NCI-H446 (cell line): ENCODE results near the gene ZNF593OS.

ENCODE experiments used
- DNase-seq, 2 experiments: peaks; one replicate each; lab custom pipeline; 2025; lab: John Stamatoyannopoulos, UW

The ZNF593OS gene

DNA sequence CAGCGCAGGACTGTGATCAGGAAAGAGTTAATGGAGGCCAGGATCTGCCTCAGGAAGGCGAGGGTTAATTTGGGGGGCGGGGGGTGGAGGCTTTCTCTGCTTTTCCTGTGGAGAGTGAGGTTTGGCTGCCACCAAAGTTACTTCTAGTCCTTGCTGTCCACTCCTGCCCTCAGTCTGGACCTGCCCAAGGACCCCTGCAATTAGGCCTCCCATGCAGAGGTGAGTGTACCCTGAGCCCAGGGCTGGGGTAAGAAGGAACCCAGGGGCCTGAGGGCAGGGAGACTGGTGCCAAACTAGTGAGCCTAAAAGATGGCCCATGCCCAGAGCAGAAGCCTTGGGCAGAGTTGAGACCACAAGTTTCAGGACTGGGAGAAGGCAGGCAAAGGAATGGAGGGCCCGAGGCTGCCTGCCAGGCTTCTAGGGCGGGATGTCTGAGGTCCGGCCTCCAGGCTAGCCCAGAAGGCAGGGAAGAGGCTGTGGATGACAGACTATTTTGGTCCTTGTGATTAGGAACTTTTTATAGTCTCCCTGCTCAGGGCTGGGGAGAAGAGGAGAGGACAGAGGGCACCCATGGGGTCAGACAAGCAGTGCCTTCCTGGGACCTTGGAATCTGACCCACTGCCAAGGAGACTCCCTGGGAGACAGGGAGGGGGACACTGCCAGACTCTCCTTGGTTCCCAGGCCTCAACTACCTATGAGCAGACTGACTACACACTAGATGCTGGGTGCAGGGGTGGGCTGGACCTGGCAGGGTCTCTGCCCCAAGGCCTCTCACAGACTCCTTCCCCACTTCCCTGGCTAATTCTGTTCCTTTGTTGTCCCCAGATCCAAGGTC, 12.5 kb downstream of the ZNF593OS start, which contains the start of gene FAM110D:
Gene FAM110D (plus strand): TSS at position 172 of the 835 bp plus-strand sequence. CDS start 2,213 bp downstream, outside the sequence.
- no peak for DNase-seq

GRCh38 chr1:26158271-26158907, 13.2 kb downstream of the ZNF593OS start:
- DNase-seq: no peak

GRCh38 chr1:26156285-26157038, 15.2 kb downstream of the ZNF593OS start:
- DNase-seq: peak; percentile 14 to 57

GRCh38 chr1:26155370-26156284, 16.0 kb downstream of the ZNF593OS start:
- DNase-seq: no peak

DNA sequence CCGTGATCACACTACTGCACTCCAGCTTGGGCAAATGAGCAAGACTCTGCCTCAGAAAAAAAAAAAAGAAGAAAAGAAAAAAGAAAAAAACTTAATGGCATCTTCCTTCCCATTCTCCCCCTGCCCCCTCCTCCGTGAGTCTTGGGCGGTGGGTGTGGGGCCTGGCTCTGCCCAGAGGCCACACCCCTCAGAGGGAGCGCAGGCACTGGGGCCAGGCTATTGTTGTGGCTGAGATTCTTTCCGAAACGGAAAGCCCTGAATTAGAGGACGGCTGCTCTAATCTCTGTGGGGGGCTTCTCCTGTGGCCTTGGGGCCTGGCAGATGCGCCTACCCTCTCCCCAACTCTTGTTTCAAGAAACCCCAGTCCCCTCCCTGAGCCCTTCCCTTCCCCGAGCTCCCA, 16.9 kb downstream of the ZNF593OS start:
- no peak for DNase-seq

GRCh38 chr1:26153966-26154532, 17.6 kb downstream of the ZNF593OS start:
- peak in 1 of 2 experiments; percentile 25 for DNase-seq

DNA sequence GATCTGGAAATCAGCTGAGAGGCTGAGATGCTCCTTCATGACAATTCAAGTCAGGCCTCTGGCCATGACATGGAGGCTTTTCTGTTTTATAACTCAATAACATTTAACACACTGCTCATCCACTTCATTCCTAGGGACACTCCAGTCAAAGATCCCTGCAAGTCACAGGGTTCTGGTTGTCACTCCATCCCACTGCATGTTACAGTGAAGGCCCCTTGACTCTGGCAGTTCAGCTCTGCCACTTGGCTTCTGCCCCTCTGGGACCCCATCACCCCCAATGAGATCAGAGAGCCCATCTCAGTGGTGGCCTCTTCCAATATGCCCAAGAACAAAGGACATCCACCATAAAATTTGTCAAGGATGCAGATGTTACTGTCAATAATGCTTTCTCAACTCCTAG, 22.7 kb downstream of the ZNF593OS start:
- DNase-seq: no peak

DNA sequence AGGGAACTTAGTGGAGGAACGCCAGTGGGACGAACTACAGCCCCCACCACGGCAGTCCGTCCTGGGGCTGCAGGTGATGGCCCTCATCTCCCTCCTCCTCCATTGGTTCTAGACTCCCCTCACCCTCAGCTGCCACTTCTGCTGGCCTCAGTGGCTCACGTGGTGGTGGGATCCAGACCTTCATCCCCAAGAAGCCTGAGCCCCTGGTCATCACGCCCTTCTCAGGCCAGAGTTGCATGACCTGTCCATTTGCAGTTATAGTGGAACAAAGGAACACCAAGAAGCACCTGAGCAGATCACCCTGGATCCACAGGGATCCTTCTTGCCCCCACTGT, 25.7 kb downstream of the ZNF593OS start:
- no peak for DNase-seq

- peak; percentile 89 to 90 for DNase-seq
Observed at GRCh38 chr1:26145041-26145959, 26.3 kb downstream of the ZNF593OS start.

DNA sequence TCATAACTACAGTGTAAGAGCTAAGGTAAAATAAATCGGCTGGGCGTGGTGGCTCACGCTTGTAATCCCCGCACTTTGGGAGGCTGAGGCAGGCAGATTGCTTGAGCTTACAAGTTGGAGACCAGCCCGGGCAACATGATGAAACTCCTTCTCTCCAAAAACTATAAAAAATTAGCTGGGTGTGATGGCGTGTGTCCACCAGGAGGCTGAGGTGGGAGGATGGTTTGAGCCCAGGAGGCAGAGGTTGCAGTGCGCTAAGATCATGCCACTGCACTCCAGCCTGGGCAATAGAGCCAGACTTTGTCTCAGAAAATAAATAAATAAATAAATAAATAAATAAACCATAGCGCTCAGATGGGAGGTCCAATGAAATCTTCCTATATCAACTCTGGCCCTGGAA, 29.5 kb downstream of the ZNF593OS start:
- peak in 1 of 2 experiments; percentile 16 for DNase-seq

DNA sequence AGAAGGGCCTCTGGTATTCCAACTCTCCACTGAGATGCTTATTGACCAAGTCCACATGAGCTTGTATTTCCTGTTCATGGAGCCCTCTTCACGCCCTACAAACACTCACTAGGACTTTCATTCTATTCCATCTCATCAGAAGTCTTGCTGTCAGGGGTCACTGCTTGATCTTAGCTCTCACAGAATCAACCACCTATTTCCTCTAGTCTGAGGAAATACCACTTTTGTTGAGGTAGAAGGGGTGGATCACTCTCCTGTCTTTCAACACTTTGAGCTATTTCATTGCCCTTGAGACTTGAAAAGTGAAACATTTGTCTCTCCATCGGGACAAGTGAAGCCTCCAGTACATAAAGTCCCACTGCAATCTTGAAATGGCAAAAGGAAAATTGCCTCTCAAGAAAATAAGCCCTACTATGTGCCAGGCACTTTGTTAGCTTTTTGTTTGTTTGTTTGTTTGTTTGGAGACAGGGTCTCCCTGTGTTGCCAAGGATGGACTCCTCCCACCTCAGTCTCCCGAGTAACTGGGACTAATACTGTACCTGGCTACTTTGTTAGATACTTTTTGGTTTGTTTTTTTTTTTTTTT, 32.6 kb downstream of the ZNF593OS start:
- DNase-seq: no peak

GRCh38 chr1:26134466-26134865, 37.2 kb downstream of the ZNF593OS start:
- DNase-seq: no peak

DNA sequence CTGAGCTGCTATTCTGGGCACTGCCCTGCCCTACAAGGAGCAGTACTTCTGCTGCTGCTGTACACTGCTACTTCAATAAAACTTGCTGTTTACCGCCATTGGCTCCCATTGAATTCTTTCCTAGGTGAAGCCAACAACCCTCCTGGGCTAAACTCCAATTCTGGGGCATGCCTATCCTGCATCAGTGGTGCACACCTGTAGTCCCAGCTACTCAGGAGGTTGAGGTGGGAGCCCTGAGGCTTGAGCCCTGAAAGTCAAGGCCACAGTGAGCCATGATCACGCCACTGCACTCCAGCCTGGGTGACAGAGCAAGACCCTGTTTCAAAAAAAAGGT, 38.8 kb downstream of the ZNF593OS start:
- no peak for DNase-seq

GRCh38 chr1:26132128-26132833, 39.4 kb downstream of the ZNF593OS start:
- peak in 1 of 2 experiments; percentile 28 for DNase-seq

GRCh38 chr1:26130695-26131094, 40.9 kb downstream of the ZNF593OS start:
- DNase-seq: no peak

DNA sequence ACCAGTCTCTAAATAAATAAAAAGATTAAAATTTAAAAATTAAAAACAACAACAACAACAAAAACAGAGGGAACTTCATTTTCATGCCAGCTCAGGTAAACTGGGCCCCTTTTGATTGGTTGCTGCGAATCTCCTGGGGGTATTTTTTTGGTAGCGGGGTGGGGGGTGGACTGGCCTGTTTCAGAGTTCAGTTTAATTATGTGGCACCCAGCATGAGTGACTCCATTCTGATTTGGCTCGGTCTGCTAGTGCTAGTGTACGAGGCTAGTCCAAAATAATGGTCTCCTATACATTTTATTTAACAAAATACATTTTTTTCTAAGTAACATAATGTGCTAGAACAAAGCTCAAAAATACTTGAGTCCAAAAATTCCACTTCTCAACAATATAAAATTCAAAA, 41.9 kb downstream of the ZNF593OS start:
- DNase-seq: no peak

DNA sequence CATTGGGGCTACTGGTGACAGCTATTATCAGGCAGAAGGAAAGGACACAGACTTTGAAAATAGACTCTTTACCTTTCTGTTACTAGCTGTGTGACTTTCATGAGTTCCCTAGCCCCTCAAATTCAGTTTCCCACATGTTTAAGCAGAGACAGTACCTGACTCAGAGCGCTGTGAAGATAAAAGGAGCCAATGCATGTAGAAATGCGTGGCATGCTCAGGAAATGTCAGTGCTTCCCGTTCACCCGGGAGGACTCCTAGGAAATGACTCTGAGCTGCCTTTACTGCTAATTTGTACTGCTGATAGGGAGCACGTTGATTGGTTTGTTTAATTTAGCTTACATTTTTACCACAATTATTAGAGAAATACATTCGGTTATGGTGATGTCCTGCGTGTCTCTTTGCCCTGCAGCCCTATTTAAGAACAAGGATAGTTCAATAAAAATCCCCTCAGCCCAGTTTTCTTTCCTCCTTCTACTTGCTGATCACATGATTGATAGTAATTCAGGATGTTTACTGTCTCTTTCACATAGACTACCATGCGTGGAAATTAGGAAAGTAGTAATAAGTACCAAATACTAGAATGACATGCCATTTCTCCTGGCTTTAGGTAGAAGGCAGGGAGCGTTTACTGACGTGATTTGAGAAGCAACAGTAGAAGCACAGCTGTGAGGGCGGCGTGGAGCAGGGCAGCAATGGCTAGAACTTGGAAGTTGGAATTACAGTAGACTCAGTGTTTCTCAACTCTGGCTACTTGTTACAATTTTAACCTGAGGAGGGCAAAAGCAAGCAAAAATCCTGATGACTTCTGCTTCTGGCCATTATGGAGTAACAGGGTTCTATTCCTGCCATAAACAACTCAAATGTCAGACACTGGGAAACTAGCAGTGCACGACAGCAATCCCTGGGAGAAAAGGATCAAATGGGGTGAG, 44.1 kb downstream of the ZNF593OS start:
- DNase-seq: no peak
